ENCODE measurements around the gene NAT9. TPM values are rescaled to one million over a fixed set of nuclear protein-coding genes. Genes with fewer than 3 reads are reported as not detected.

Gene NAT9
- total and polyA plus RNA-seq, 2 experiments from 2014 or later, result 37.3 to 37.5 TPM

GRCh38 chr17:74807925-74808324 is 31.8 kb upstream of the NAT9 start:
- H3K27ac ChIP-seq (ENCODE audit: low read depth), result no peak overlapping the region

More at GRCh38 chr17:74807925-74808324, 31.8 kb upstream of the NAT9 start:
- H3K4me1 Mint-ChIP-seq, result no peaks in the 10 kb centered on the region
- ATAC-seq, result no peak
- Histone ChIP-seq H3K4me3 (no peak overlapping the region), H3K79me2 (replicated peaks; ENCODE audit: insufficient read depth) (no peaks in the 10 kb centered on the region), H3K36me3 (ENCODE audit: insufficient read depth) (no peaks in the 10 kb centered on the region), H2AFZ (no peak overlapping the region), H3K27me3 (ENCODE audit: insufficient read depth) (no peaks in the 10 kb centered on the region), H3K4me2 (no peak overlapping the region), H3F3A (replicated peaks; ENCODE audit: low read depth) (no peaks in the 10 kb centered on the region), H3K4me1 (ENCODE audit: insufficient read depth) (no peaks in the 10 kb centered on the region), H4K20me1 (replicated peaks; ENCODE audit: insufficient read depth) (peaks cover 13% of the 10 kb centered on the region), H3K9me2 (ENCODE audit: insufficient read depth) (no peaks in the 10 kb centered on the region)
- no peaks in the 10 kb centered on the region for H3K9me3 Mint-ChIP-seq
- H3K27ac Mint-ChIP-seq, result no peak overlapping the region
- TF ChIP-seq ZNF114 (CRISPR knock-in tag; IDR thresholded peaks at IDR 0.05) (no peak), ETS1 (IDR thresholded peaks at IDR 0.05) (no peak), STAT1 (IDR thresholded peaks at IDR 0.05; ENCODE audit: unreplicated experiment) (no peak), ZNF331 (CRISPR knock-in tag; IDR thresholded peaks at IDR 0.05; ENCODE audit: low read depth) (no peak), POLR2AphosphoS5 (IDR thresholded peaks at IDR 0.05; ENCODE audit: low read depth) (no peak), CREB1 (CRISPR knock-in tag; IDR thresholded peaks at IDR 0.05; ENCODE audit: low read depth) (no peak), CTCF (conservative IDR thresholded peaks at IDR 0.05; ENCODE audit: low read depth in 2 of 2) (no peak), EZH2phosphoT487 (IDR thresholded peaks at IDR 0.05; ENCODE audit: unreplicated experiment) (no peak), EZH2 (IDR thresholded peaks at IDR 0.05; ENCODE audit: low read depth, unreplicated experiment) (no peak), REST (IDR thresholded peaks at IDR 0.05; ENCODE audit: unreplicated experiment) (no peak), NANOG (IDR thresholded peaks at IDR 0.05; ENCODE audit: borderline replicate concordance) (no peak), ZNF462 (CRISPR knock-in tag; IDR thresholded peaks at IDR 0.05) (no peak), JUNB (IDR thresholded peaks at IDR 0.05; ENCODE audit: unreplicated experiment) (no peak)
- no peak for DNase-seq (ENCODE audit: low spot score)
- peaks cover 3% of the 10 kb centered on the region for H3K36me3 Mint-ChIP-seq (ENCODE audit: low read depth)
- peaks cover 6% of the 10 kb centered on the region for H3K27me3 Mint-ChIP-seq (ENCODE audit: insufficient read depth, low read depth, poor library complexity)
- H3K4me3 Mint-ChIP-seq, result no peak overlapping the region
